VCaP (cell line): ENCODE results near the gene CRHR1.

ENCODE experiments used
- H3K27ac ChIP-seq: fragments of 450-650 bp; 2 replicates; pipeline ENCODE4 v1.5.1; 2017
- CTCF ChIP-seq: fragments of 450-650 bp; conservative IDR thresholded peaks from 2 replicates; pipeline ENCODE4 v1.5.1; 2017; ENCODE audit warnings: mild to moderate bottlenecking, moderate library complexity

The CRHR1 gene

DNA sequence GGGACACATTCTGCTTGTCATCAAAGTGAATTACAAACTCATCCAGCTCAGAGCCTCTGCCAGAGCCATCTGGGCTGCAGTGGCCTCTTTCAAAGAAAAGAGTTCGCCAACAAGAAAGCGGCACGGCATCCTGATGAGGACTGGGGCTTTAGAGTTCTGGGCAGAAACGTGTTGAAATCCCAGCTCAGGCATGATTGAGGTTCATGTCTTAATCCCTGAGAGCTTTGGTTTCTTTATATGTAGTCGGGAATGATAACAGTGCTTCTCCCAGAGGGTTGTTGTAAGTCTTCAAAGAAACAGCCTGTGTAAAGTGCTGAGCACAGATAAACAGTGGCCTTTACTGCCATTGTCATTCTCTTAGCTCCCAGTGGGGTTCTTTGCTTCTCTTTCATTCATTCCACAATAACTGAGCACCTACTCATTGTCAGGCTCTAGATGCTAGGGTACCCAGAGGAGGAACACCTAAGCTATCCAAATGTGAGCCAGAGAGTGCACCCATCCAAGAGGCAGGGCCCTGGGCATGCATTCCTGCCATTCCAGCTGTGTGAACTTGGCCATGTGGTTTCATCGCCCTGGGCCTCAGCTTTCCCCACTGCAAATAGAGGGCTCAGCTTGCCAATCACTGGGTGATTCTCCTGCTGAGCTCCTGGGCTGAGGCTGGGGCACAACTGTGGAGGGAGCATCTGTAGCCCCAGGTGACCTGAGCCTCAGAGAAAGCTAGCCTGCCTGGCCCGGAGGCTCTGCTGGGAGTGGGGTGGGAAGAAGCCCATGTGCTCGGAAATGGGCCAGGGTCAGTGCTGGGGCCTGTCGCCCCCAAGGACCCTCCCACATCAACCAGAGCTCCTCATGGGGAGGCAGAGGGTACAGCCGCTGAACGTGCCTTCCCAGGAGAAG lies 38.3 kb upstream of the CRHR1 start:
- H3K27ac ChIP-seq, result no peak overlapping the region
- no peak for TF ChIP-seq CTCF

DNA sequence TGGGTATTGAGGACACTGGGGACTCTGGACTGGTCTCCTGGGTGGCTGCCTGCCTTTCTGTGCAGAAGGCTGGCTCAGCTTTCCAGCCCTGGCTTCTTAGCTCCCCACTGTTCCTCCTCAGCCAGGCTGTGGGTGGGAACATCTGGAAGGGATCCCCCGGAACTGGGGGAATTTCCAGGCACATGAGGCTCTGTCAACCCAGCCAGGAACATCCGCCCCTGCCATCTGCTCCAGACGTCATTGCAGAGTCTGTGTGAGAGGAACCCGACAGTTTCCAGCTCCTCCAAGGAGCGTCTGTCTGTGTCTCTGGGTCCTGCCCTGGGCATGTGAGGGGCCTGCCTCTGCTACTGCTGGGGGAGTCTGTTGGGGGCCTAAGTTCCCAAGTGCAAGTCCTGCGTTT lies 36.2 kb upstream of the CRHR1 start:
- TF ChIP-seq CTCF, result no peak
- H3K27ac ChIP-seq, result no peak overlapping the region

DNA sequence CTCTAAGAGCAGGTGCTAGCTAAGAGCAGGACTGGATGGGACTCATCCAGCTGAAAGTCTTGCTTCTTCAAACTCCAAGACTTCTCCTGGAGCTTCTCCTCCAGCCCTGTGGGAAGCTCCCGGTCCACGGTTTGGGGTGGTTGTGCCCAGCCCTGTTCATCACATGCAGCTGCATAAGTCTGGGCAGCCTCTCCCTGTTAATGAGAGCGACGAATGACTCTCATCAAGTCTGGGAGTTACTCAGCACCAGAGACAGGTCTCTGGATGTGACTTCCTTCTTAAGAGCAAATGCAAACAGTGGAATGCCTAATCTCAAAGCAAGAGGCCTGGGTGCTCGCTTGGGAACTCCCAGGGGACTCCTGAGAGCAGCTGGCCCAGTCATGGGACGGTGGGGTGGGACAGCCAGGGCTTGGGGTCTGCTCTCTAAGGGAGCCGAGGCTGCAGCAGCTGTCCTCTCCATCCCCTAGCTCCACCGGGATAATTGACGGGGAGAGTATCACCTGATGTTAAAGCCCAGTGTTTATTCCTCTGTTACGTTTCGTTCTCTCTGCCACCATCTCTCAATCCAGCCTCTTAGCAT lies 35.3 kb upstream of the CRHR1 start:
- no peak overlapping the region for H3K27ac ChIP-seq
- TF ChIP-seq CTCF, result no peak

DNA sequence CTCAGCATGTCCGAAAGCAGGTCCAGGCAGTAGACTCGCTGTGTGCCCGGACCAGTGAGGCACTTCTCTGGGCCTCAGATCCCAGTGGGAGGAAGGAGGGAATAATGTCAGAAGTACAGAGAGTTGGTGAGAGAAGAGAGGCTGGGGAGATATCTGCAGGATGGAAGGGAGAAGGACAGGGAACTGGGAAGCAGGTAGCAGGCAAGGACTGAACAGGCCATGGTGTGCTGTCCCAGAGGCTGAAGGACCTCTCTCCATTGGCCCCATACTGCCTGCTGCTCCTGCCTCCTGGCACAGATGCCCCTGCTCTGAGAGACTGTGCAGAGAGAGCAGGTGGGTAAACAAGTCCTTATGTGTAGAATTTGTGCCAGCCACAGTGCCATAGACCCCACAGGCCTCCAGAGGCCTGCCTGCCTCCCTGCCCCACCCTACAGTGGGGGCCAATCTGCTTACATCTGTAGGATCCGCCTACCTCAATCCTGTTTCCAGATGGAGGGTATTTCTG lies 34.2 kb upstream of the CRHR1 start:
- TF ChIP-seq CTCF, result no peak

DNA sequence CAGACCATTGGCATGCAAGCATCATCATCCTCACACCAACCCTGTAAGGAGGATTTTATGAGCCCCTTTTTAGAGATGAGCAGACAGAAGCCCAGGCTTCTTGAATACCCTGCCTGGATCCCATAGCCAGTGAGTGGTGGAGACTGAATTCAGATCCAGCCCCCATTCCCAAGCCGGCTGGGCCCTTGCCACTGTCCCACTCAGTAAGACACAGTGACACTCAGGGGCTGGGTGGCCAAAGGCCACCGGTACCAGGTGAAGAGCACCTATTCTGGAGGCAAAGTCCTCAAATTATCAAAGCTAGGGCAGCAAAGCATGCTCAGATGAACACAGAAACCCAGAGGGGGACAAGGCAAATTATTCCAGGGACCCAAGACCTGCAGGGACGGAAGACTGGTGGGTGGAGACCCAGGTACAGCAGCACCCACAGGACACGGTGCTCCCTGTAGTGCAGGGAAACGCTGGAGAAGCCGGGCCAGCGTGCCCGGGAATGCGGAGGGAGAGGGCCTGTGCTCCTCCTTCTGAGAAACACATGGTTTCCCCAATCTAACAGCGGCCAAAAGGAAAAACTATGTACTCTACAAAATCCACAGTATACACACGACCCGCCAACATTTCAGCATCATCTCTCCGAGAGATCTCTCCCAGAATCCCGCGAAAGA lies 33.2 kb upstream of the CRHR1 start:
- no peak for TF ChIP-seq CTCF

More for the DNA sequence above, 34.2 kb upstream of the CRHR1 start:
- no peak overlapping the region for H3K27ac ChIP-seq

DNA sequence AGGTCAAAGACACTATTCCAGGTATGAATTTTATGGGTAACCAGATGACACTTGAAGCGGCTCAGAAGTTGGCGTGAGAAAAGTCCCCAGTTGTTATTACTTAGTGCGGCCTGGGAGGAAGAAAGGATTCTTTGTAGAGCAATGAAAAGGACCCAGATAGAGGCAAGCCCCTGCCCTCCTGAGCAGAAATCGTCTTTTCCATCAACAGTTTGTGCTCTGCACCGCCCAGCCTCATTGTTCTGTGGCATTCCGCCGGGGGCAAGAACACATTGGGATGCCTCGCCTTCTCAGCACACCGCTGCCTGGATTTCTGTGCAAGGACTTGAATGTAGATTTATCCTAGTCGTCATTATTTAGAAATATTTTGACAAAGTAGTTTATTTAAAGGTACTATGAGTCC lies 32.7 kb upstream of the CRHR1 start:
- H3K27ac ChIP-seq, result no peak overlapping the region
- no peak for TF ChIP-seq CTCF

More for the DNA sequence above, 33.2 kb upstream of the CRHR1 start:
- no peak overlapping the region for H3K27ac ChIP-seq

- H3K27ac ChIP-seq, result no peak overlapping the region
- TF ChIP-seq CTCF, result no peak
Observed at GRCh38 chr17:45752246-45752645, 31.9 kb upstream of the CRHR1 start.
